CD14-positive monocyte (primary cell): ENCODE measurements around the gene MZT1. TPM values are rescaled to one million over a fixed set of nuclear protein-coding genes. Genes with fewer than 3 reads are reported as not detected.

Experiments used
- DNase-seq, 3 donors: peaks; one replicate each; pipeline ENCODE4 v3.0.0-alpha.2; 2011 to 2022
- H2AFZ ChIP-seq: 2 replicates; pipeline ENCODE4 v1.6.0; 2012; ENCODE audit warnings: mild to moderate bottlenecking, low read depth, low read length, inconsistent platforms; ENCODE audit not compliant: insufficient read depth, poor library complexity, severe bottlenecking
- H3K27ac ChIP-seq, 2 donors: 1 replicate in 1 of 2; 2 replicates in 1 of 2; pipeline ENCODE4 v1.5.1; 2012 to 2013; ENCODE audit warnings: low read length in 2 of 2, control low read depth in 1 of 2, inconsistent platforms in 1 of 2, low read depth in 1 of 2, mild to moderate bottlenecking in 1 of 2
- H3K27me3 ChIP-seq, 2 donors: one replicate each; pipeline versions ENCODE4 v1.6.0 to v1.6.1; 2011 to 2013; ENCODE audit warnings: low read length in 2 of 2; ENCODE audit not compliant: control insufficient read depth in 2 of 2, insufficient read depth in 2 of 2
- H3K36me3 ChIP-seq, 2 donors: replicated peaks in 1 of 2; 1 replicate in 1 of 2; 2 replicates in 1 of 2; pipeline versions ENCODE4 v1.5.1 to v1.6.1; 2012 to 2013; ENCODE audit warnings: low read length in 2 of 2, control low read depth in 1 of 2, inconsistent platforms in 1 of 2, mild to moderate bottlenecking in 1 of 2; ENCODE audit not compliant: insufficient read depth in 2 of 2, control insufficient read depth in 1 of 2
- H3K4me1 ChIP-seq, 2 donors: 1 replicate in 1 of 2; 2 replicates in 1 of 2; pipeline versions ENCODE4 v1.5.1 to v1.6.1; 2012 to 2013; ENCODE audit warnings: low read length in 2 of 2, control low read depth in 1 of 2, inconsistent platforms in 1 of 2, mild to moderate bottlenecking in 1 of 2, moderate library complexity in 1 of 2; ENCODE audit not compliant: insufficient read depth in 2 of 2, control insufficient read depth in 1 of 2
- H3K4me2 ChIP-seq: replicated peaks from 2 replicates; pipeline ENCODE3; 2012; ENCODE audit warnings: low read length, moderate library complexity, mild to moderate bottlenecking; ENCODE audit not compliant: poor library complexity, severe bottlenecking; ENCODE audit errors: extremely low read depth
- H3K4me3 ChIP-seq, 3 experiments: fragments of 200-600 bp in 1 of 3; sonication (generic) in 1 of 3; replicated peaks in 1 of 3; 1 replicate in 2 of 3; 2 replicates in 1 of 3; pipeline ENCODE4 v1.5.1; 2011 to 2013; ENCODE audit warnings: low read length in 3 of 3, mild to moderate bottlenecking in 3 of 3, control low read depth in 2 of 3, low read depth in 2 of 3, inconsistent platforms in 1 of 3, moderate library complexity in 1 of 3
- H3K79me2 ChIP-seq: 2 replicates; pipeline ENCODE4 v1.6.0; 2012; ENCODE audit warnings: mild to moderate bottlenecking, control low read depth, inconsistent platforms, low read length, moderate library complexity; ENCODE audit not compliant: insufficient read depth
- H3K9ac ChIP-seq: 2 replicates; pipeline ENCODE4 v1.6.0; 2017; ENCODE audit warnings: low read length, mild to moderate bottlenecking; ENCODE audit not compliant: insufficient read depth, poor library complexity, severe bottlenecking
- H3K9me3 ChIP-seq, 2 donors: replicated peaks in 1 of 2; 1 replicate in 1 of 2; 2 replicates in 1 of 2; pipeline versions ENCODE4 v1.5.1 to v1.6.1; 2012 to 2013; ENCODE audit warnings: low read length in 2 of 2, control low read depth in 1 of 2; ENCODE audit not compliant: control insufficient read depth in 1 of 2, insufficient read depth in 1 of 2
- H4K20me1 ChIP-seq: 2 replicates; pipeline ENCODE4 v1.6.0; 2012; ENCODE audit warnings: mild to moderate bottlenecking, low read length, control low read depth, moderate library complexity; ENCODE audit not compliant: insufficient read depth
- H3K27ac Mint-ChIP-seq, 7 donors: one replicate each; pipeline ENCODE4 v1.8.0; 2020; ENCODE audit warnings: mild to moderate bottlenecking in 7 of 7, mixed read lengths in 7 of 7, moderate library complexity in 6 of 7, inconsistent platforms in 2 of 7
- H3K27me3 Mint-ChIP-seq, 3 donors: one replicate each; pipeline ENCODE4 v1.8.0; 2021 to 2022; ENCODE audit warnings: low read depth in 3 of 3, mild to moderate bottlenecking in 3 of 3, mixed read lengths in 3 of 3, moderate library complexity in 3 of 3, inconsistent platforms in 1 of 3
- H3K36me3 Mint-ChIP-seq, 2 donors: one replicate each; pipeline ENCODE4 v1.8.0; 2020; ENCODE audit warnings: mixed read lengths in 2 of 2, inconsistent platforms in 1 of 2, mild to moderate bottlenecking in 1 of 2
- H3K4me1 Mint-ChIP-seq: one replicate; pipeline ENCODE4 v1.8.0; 2020; ENCODE audit warnings: mild to moderate bottlenecking, mixed read lengths
- H3K4me3 Mint-ChIP-seq, 2 donors: one replicate each; pipeline ENCODE4 v1.8.0; 2020; ENCODE audit warnings: mild to moderate bottlenecking in 2 of 2, mixed read lengths in 2 of 2, moderate library complexity in 1 of 2
- H3K9me3 Mint-ChIP-seq, 7 donors: one replicate each; pipeline ENCODE4 v1.8.0; 2020 to 2022; ENCODE audit warnings: mixed read lengths in 7 of 7, mild to moderate bottlenecking in 6 of 7, moderate library complexity in 6 of 7, inconsistent platforms in 2 of 7
- WGBS: methylation state at CpG from one replicate; pipeline ENCODE4 v1.1.5; 2013; ENCODE audit warnings: missing lambda C conversion rate; ENCODE audit not compliant: insufficient coverage; 5-methylcytosine and 5-hydroxymethylcytosine counted together
- intact Hi-C, 2 donors: fragments of 100-400 bp; cut with micrococcal nuclease; formaldehyde crosslinking; loops; one replicate each; pipeline versions ENCODE4 v1.15.0 to v1.15.1; 2023
- polyA plus RNA-seq, 3 donors: library from polyadenylated mRNA; depleted of rRNA in 1 of 3; unstranded in 2 of 3; stranded (reverse) in 1 of 3; fragments of 300-500 nt in 2 of 3; fragments of >200 nt in 1 of 3; fragmentation: Illumina TruSeq in 2 of 3; gene quantifications; 1 replicate in 2 of 3; 2 replicates in 1 of 3; pipeline ENCODE4 v1.2.3, GENCODE V29; 2012 to 2021
- TF ChIP-seq, protein P1 (sequence below): fragments of 200-600 bp; IDR thresholded peaks from one replicate; pipeline ENCODE4 v1.8.0; 2022; ENCODE audit warnings: antibody characterized with exemption, mild to moderate bottlenecking

The MZT1 gene
- polyA plus RNA-seq, 3 donors: 2.5 to 4.9 (median 2.9) TPM

DNA sequence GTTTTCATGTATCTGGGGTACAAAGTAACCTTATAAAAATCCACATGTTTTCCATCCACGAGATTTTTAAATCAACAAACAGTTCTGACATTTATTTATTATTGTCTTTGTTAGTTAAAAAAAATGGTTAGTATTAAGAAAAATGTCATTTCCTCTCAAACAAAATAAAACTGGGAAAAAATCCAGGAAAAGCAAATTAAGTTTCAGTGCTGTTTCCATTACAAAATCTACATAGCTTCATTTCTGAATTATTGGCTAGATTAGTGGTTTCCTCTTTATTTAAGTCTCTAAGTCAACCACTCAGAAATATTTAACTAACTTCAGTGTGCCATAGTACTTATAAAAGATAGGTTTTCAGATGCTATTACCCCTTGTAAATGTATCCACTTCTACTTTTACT, 49.1 kb downstream of the MZT1 start:
- no peaks in the 10 kb centered on the region for H3K36me3 Mint-ChIP-seq
- intact Hi-C loops: no loop called here
- Histone ChIP-seq H2AFZ (no peak overlapping the region), H3K79me2 (no peaks in the 10 kb centered on the region), H3K27ac (no peak overlapping the region), H3K4me3 (no peak overlapping the region), H3K4me1 (peaks cover 0 to 5% of the 10 kb centered on the region in 2 donors), H4K20me1 (no peaks in the 10 kb centered on the region), H3K9me3 (no peaks in the 10 kb centered on the region), H3K4me2 (no peak overlapping the region), H3K27me3 (no peaks in the 10 kb centered on the region), H3K9ac (no peak overlapping the region), H3K36me3 (no peaks in the 10 kb centered on the region)
- no CpG with 5 or more reads among the region's 1 CpG for WGBS
- no peak overlapping the region for H3K4me3 Mint-ChIP-seq
- H3K4me1 Mint-ChIP-seq: peaks cover 7% of the 10 kb centered on the region
- TF ChIP-seq, protein P1, sequence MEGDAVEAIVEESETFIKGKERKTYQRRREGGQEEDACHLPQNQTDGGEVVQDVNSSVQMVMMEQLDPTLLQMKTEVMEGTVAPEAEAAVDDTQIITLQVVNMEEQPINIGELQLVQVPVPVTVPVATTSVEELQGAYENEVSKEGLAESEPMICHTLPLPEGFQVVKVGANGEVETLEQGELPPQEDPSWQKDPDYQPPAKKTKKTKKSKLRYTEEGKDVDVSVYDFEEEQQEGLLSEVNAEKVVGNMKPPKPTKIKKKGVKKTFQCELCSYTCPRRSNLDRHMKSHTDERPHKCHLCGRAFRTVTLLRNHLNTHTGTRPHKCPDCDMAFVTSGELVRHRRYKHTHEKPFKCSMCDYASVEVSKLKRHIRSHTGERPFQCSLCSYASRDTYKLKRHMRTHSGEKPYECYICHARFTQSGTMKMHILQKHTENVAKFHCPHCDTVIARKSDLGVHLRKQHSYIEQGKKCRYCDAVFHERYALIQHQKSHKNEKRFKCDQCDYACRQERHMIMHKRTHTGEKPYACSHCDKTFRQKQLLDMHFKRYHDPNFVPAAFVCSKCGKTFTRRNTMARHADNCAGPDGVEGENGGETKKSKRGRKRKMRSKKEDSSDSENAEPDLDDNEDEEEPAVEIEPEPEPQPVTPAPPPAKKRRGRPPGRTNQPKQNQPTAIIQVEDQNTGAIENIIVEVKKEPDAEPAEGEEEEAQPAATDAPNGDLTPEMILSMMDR: no peak
- no peak for DNase-seq
- peaks cover 0 to 5% (median 0%) of the 10 kb centered on the region in 7 donors for H3K9me3 Mint-ChIP-seq
- H3K27me3 Mint-ChIP-seq: no peaks in the 10 kb centered on the region
- H3K27ac Mint-ChIP-seq: no peak overlapping the region

DNA sequence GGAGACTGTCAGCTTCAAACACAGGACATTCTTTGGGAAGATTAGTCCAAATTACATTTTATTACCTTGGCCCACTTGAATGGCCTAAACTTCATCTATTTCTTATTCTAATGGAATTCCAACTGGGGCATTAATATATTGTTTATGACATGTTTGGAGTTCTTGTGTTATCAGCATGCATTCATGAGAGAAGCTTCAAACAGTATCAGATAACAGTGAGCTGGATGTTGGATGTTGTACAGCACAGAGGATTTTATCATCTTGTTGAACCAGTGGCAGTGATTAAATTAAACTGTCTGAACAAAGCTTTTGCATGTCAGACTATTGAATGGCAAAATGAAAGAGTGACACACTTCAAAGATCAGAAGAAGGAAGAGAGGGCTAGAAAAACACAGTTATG, 50.0 kb downstream of the MZT1 start:
- H3K27ac ChIP-seq: no peak overlapping the region
- intact Hi-C loops: no loop called here

More for the DNA sequence above, 50.0 kb downstream of the MZT1 start:
- TF ChIP-seq, protein P1: no peak
- DNase-seq: no peak
- Histone ChIP-seq H3K9me3 (no peaks in the 10 kb centered on the region), H3K4me2 (no peak overlapping the region), H3K4me3 (no peak overlapping the region), H3K9ac (no peak overlapping the region), H2AFZ (no peak overlapping the region), H4K20me1 (no peaks in the 10 kb centered on the region), H3K79me2 (no peaks in the 10 kb centered on the region), H3K4me1 (peaks cover 0 to 5% of the 10 kb centered on the region in 2 donors), H3K27me3 (no peaks in the 10 kb centered on the region), H3K36me3 (no peaks in the 10 kb centered on the region)
- H3K27me3 Mint-ChIP-seq: no peaks in the 10 kb centered on the region
- no peak overlapping the region for H3K4me3 Mint-ChIP-seq
- H3K9me3 Mint-ChIP-seq: peaks cover 0 to 5% (median 0%) of the 10 kb centered on the region in 7 donors
- H3K36me3 Mint-ChIP-seq: no peaks in the 10 kb centered on the region
- peaks cover 7% of the 10 kb centered on the region for H3K4me1 Mint-ChIP-seq
- H3K27ac Mint-ChIP-seq: no peak overlapping the region
